ENCODE measurements around the gene GGT5.
A peak's percentile ranks its signal among the peaks of the same experiment; 100 is the strongest.
"Not testable (repeated sequence)": the region's sequence is repeated elsewhere in the genome, so short reads cannot be mapped to it uniquely, and the experiment has no call there.

GGT5 gene

DNA sequence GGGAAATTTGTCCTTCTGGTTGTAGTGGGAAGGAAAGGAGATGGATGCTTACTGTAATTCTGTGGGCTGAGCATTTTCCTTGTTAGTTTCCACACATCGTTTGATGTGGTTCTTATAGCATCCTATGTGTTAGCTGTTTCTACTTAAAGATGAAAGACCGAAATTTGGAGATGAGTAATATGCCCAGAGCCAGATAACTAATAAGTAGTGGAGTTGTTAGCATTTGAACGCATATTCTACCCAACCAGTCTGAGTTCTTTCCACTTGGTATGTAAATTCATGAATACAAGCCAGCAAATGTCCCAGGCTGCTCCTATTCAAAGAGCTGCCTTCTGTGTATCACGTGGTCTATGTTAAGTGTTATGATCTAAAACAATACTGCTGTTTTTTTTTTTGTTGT lies 40.4 kb upstream of the GGT5 start:
- Histone ChIP-seq H3K27ac (no peak overlapping the region), H3K4me1 (ENCODE audit: control insufficient read depth in 1 of 2, insufficient read depth in 1 of 2, low read depth in 1 of 2, low read length in 1 of 2) (peaks cover 15 to 19% of the 10 kb centered on the region in 2 experiments), H3K27me3 (no peaks in the 10 kb centered on the region), H3K4me3 (ENCODE audit: low read depth in 1 of 2, low read length in 1 of 2) (no peak overlapping the region), H3K9me3 (no peaks in the 10 kb centered on the region), H3K36me3 (no peaks in the 10 kb centered on the region)
- TF ChIP-seq CTCF (IDR thresholded peaks at IDR 0.05): no peak

DNA sequence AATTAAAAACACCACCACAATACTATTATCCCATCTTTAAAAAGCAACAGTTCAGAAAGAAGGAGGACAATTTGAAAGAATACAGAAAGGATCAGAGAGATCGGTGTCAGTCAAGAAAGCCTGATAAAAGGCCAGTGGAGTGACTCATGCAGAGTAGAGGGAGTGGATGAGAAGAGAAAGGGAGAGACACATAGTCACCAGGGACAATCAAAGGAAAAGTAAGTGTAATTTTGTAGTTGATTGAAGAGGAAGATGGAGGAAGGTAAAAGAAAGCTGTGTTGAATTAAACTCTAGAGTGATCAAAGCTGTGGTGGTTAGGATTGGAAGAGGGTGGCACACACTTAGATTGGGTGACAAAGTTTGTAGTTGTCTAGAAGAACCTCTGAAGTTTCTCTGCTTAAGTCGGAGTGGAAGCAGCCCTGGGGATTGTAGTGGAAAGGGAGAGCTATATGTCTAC lies 39.9 kb upstream of the GGT5 start:
- H3K9me3 ChIP-seq: no peaks in the 10 kb centered on the region
- no peak overlapping the region for H3K4me3 ChIP-seq (ENCODE audit: low read depth in 1 of 2, low read length in 1 of 2)
- H3K36me3 ChIP-seq: no peaks in the 10 kb centered on the region
- H3K27ac ChIP-seq: no peak overlapping the region
- H3K4me1 ChIP-seq (ENCODE audit: control insufficient read depth in 1 of 2, insufficient read depth in 1 of 2, low read depth in 1 of 2, low read length in 1 of 2): peaks cover 15 to 19% of the 10 kb centered on the region in 2 experiments
- no peak for TF ChIP-seq CTCF (IDR thresholded peaks at IDR 0.05)
- no peaks in the 10 kb centered on the region for H3K27me3 ChIP-seq

DNA sequence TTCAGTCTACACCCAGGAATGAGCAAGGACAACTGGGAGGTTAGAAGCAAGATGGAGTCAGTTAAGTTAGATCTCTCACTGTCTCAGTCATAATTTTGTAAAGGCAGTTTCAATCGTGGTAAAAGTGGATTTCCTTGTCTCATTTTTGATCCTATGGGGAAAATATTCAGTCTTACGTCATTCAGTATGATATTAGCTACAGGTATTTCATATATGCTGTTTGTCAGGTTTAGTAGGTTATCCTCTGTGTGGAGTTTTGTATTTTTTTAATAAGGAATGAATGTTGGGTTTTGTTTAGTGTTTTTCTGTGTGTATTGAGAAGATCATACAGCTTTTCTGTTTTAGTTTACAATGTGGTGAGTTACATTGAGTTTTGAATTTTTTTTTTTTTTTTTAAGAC lies 37.5 kb upstream of the GGT5 start:
- Histone ChIP-seq H3K27me3 (no peaks in the 10 kb centered on the region), H3K36me3 (no peaks in the 10 kb centered on the region), H3K27ac (no peak overlapping the region), H3K9me3 (no peaks in the 10 kb centered on the region), H3K4me1 (ENCODE audit: control insufficient read depth in 1 of 2, insufficient read depth in 1 of 2, low read depth in 1 of 2, low read length in 1 of 2) (peaks cover 15 to 19% of the 10 kb centered on the region in 2 experiments), H3K4me3 (ENCODE audit: low read depth in 1 of 2, low read length in 1 of 2) (no peak overlapping the region)
- no peak for TF ChIP-seq CTCF (IDR thresholded peaks at IDR 0.05)

DNA sequence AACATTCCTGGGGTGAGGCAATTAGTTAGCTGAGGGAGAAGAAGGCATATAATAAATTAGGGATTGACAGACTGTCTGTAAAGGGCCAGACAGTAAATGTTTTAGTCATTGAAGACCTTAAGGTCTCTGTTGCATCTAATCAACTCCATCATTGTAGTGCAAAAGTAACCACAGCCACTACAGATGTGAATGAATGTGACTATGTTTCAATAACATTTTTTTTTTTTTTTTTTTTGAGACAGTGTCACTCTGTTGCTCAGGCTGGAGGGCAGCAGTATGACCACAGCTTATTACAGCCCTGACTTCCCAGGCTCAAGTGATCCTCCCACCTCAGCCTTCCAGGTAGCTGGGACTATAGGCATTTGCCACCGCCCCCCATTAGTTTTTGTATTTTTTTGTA lies 35.5 kb upstream of the GGT5 start:
- H3K27ac ChIP-seq; H3K4me1 ChIP-seq (ENCODE audit: control insufficient read depth in 1 of 2, insufficient read depth in 1 of 2, low read depth in 1 of 2, low read length in 1 of 2); H3K4me3 ChIP-seq (ENCODE audit: low read depth in 1 of 2, low read length in 1 of 2); H3K27me3 ChIP-seq; H3K36me3 ChIP-seq; H3K9me3 ChIP-seq: not testable (repeated sequence)

DNA sequence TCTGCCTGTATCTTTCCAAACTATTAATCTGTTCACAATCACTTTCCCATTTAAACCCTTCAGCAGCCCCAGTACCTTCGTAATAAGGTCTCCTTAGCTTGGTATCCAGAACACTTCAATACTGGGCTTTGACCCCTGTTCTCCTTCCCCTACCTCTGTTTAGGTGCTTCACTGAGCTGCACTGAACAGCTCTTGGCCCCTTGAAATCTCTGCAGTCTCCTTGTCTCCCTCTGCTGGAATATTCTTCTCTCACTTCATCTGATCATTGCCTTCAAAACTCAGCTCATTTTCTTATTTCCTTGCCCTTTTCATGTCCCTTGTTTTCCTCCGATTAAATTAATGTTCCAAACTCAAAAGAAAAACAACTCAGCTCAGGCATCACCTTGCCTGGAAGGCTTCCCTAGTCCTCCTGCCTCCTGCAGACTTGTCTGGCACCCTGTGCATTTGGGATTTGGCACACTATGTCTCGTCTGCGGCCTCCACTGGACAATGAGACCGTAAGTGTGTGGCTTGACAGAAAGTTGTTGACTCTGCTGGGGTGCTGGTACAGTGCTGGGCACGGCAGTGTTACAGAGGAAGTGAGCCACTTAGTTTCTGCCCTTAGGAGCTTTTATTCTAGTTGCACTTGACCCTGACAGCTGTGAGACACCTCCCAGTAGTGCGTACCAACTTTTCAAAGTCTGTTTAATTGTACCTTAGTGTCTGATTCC lies 30.0 kb upstream of the GGT5 start:
- not testable (repeated sequence) for H3K36me3 ChIP-seq; H3K27me3 ChIP-seq; H3K9me3 ChIP-seq; H3K4me3 ChIP-seq (ENCODE audit: low read depth in 1 of 2, low read length in 1 of 2)
- Histone ChIP-seq H3K4me1 (ENCODE audit: control insufficient read depth in 1 of 2, insufficient read depth in 1 of 2, low read depth in 1 of 2, low read length in 1 of 2) (peaks cover 14 to 20% of the 10 kb centered on the region in 2 experiments), H3K27ac (peak overlapping the region; percentile 46)

- H3K36me3 ChIP-seq; H3K27ac ChIP-seq; H3K27me3 ChIP-seq; H3K9me3 ChIP-seq; H3K4me3 ChIP-seq (ENCODE audit: low read depth in 1 of 2, low read length in 1 of 2): not testable (repeated sequence)
- H3K4me1 ChIP-seq (ENCODE audit: control insufficient read depth in 1 of 2, insufficient read depth in 1 of 2, low read depth in 1 of 2, low read length in 1 of 2): peaks cover 14 to 20% of the 10 kb centered on the region in 2 experiments
Observed at GRCh38 chr22:24273906-24274305, 29.0 kb upstream of the GGT5 start.

DNA sequence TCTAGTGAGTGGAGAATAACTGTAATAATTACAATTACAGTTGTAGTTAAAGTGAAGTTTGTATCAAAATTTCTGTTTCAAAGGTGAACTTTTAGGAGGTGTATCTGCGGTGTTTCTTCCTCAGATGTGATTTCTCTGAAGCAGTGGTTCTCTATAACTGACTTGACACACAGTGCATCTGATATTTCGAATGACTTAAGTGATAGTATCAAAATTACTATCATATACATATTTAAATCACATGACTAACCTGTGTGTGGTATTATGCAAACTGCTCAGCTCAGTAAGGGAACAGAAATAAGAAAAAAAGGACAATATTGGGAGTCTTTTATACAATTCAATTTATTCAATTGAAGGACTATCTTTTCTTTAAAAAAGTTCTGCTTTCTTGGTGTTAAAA lies 28.1 kb upstream of the GGT5 start:
- not testable (repeated sequence) for H3K27me3 ChIP-seq; H3K36me3 ChIP-seq; H3K27ac ChIP-seq; H3K4me3 ChIP-seq (ENCODE audit: low read depth in 1 of 2, low read length in 1 of 2); H3K9me3 ChIP-seq
- peaks cover 14 to 20% of the 10 kb centered on the region in 2 experiments for H3K4me1 ChIP-seq (ENCODE audit: control insufficient read depth in 1 of 2, insufficient read depth in 1 of 2, low read depth in 1 of 2, low read length in 1 of 2)
